Measurements from ENCODE around the gene DLST.

DNA sequence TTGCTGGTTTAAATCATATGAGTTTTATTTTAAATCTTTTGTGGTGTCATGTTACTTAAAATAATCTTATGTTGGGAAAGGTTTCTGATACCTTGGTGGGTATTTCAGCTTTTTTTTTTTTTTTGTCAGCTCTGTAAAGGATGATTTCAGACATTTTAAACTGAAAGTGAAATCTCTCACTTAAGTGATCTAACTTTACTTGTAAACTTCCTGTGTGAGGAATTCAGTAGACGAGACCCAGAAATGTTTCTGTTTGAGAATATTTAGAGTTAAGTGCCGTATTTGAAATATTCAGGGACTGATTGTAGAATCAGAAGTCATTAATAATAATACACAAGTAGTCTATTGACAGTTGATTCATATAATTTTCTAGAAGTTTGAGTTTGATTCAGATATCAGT, 43.5 kb upstream of the DLST start:
- TF ChIP-seq, protein P1, sequence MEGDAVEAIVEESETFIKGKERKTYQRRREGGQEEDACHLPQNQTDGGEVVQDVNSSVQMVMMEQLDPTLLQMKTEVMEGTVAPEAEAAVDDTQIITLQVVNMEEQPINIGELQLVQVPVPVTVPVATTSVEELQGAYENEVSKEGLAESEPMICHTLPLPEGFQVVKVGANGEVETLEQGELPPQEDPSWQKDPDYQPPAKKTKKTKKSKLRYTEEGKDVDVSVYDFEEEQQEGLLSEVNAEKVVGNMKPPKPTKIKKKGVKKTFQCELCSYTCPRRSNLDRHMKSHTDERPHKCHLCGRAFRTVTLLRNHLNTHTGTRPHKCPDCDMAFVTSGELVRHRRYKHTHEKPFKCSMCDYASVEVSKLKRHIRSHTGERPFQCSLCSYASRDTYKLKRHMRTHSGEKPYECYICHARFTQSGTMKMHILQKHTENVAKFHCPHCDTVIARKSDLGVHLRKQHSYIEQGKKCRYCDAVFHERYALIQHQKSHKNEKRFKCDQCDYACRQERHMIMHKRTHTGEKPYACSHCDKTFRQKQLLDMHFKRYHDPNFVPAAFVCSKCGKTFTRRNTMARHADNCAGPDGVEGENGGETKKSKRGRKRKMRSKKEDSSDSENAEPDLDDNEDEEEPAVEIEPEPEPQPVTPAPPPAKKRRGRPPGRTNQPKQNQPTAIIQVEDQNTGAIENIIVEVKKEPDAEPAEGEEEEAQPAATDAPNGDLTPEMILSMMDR (optimal IDR thresholded peaks at IDR 0.05 in 1 of 3, IDR thresholded peaks at IDR 0.05 in 1 of 3, conservative IDR thresholded peaks at IDR 0.05 in 1 of 3; ENCODE audit: extremely low read depth in 1 of 3, insufficient read depth in 2 of 3, low read length in 3 of 3), result no peak
- TF ChIP-seq EZH2 (IDR thresholded peaks at IDR 0.05; ENCODE audit: low read length), result no peak
